K562 (cell line): Measurements from ENCODE around the gene PLA2G4F. TPM values are rescaled to one million over a fixed set of nuclear protein-coding genes. Genes with fewer than 3 reads are reported as not detected.

Experiments
- ATAC-seq: fragments of 200-7000 bp; cut with Tn5 transposase; 3 replicates; pipeline ENCODE4 v1.9.1; 2020; ENCODE audit warnings: moderate library complexity
- BruUV-seq: library from RNA; stranded (reverse); fragments of 400-500 nt; replicated peaks from 2 replicates; lab custom pipeline; 2021; lab: Mats Ljungman, UMichigan
- CTCF ChIA-PET: fragments of 300-600 bp; formaldehyde crosslinking; extraction: SDS; loops from one replicate; lab custom pipeline; 2021; ENCODE audit warnings: low intra/inter-chr PET ratio; lab: Yijun Ruan, JAX
- POLR2A ChIA-PET: fragments of 300-600, 350-650 bp; sonication (Branson Sonifier 250); formaldehyde crosslinking; extraction: SDS; loops from one replicate; lab custom pipeline; 2021; ENCODE audit warnings: antibody characterized with exemption, inconsistent platforms; lab: Yijun Ruan, JAX
- DNase-seq, 4 experiments: peaks; one replicate each; pipeline versions ENCODE4 v3.0.0 to v3.0.0-alpha.2; 2011 to 2018; ENCODE audit warnings: low spot score in 3 of 4, mixed read lengths in 3 of 4; ENCODE audit errors: extremely low read depth in 1 of 4
- FAIRE-seq: peaks from 2 replicates; lab custom pipeline; 2011; peaks lifted over from hg19 to GRCh38; lab: Jason Lieb, UNC
- H2AFZ ChIP-seq: 2 replicates; pipeline ENCODE4 v1.6.0; 2011; ENCODE audit warnings: low read depth, low read length, control low read depth, inconsistent platforms
- H3K27ac ChIP-seq: fragments of 200-600 bp; 3 replicates; pipeline ENCODE4 v1.8.0; 2011; ENCODE audit warnings: low read depth, mild to moderate bottlenecking, control low read depth, inconsistent platforms, low read length, moderate library complexity, mixed read lengths; ENCODE audit errors: extremely low read depth
- H3K27me3 ChIP-seq, 2 experiments: fragments of 300-600 bp in 1 of 2; 2 replicates in 1 of 2; 3 replicates in 1 of 2; pipeline versions ENCODE4 v1.6.0 to v1.8.0; 2011; ENCODE audit warnings: inconsistent platforms in 2 of 2, low read length in 2 of 2, mild to moderate bottlenecking in 1 of 2, mixed read lengths in 1 of 2, moderate library complexity in 1 of 2; ENCODE audit not compliant: control insufficient read depth in 2 of 2, insufficient read depth in 2 of 2
- H3K36me3 ChIP-seq: fragments of 300-600 bp; 3 replicates; pipeline ENCODE4 v1.8.0; 2011; ENCODE audit warnings: mild to moderate bottlenecking, low read length, inconsistent platforms; ENCODE audit not compliant: control insufficient read depth, insufficient read depth
- H3K4me1 ChIP-seq, 2 experiments: fragments of 200-600 bp in 1 of 2; replicated peaks in 1 of 2; 2 replicates in 1 of 2; 3 replicates in 1 of 2; pipeline versions ENCODE4 v1.5.1 to v1.8.0; 2011; ENCODE audit warnings: inconsistent platforms in 2 of 2, low read length in 2 of 2, mild to moderate bottlenecking in 1 of 2, mixed read lengths in 1 of 2, moderate library complexity in 1 of 2; ENCODE audit not compliant: control insufficient read depth in 2 of 2, insufficient read depth in 2 of 2
- H3K4me2 ChIP-seq: 2 replicates; pipeline ENCODE4 v1.6.1; 2011; ENCODE audit warnings: low read length, control low read depth, inconsistent platforms, mixed read lengths; ENCODE audit not compliant: insufficient read depth
- H3K4me3 ChIP-seq: fragments of 200-600 bp; sonication (generic), shearing (Covaris generic); 2 replicates; pipeline ENCODE4 v1.5.1; 2016; ENCODE audit warnings: control low read depth, inconsistent platforms
- H3K79me2 ChIP-seq: fragments of 200-600 bp; 3 replicates; pipeline ENCODE4 v1.8.0; 2011; ENCODE audit warnings: low read length, inconsistent platforms; ENCODE audit not compliant: control insufficient read depth, insufficient read depth
- H3K9ac ChIP-seq, 2 experiments: 2 replicates each; pipeline versions ENCODE4 v1.6.0 to v1.6.1; 2011; ENCODE audit warnings: low read depth in 2 of 2, low read length in 2 of 2, control low read depth in 1 of 2, inconsistent platforms in 1 of 2, mild to moderate bottlenecking in 1 of 2, mixed read lengths in 1 of 2; ENCODE audit not compliant: insufficient read depth in 1 of 2
- H3K9me1 ChIP-seq: one replicate; pipeline ENCODE4 v1.6.0; 2011; ENCODE audit warnings: inconsistent platforms, mild to moderate bottlenecking, low read length, moderate library complexity; ENCODE audit not compliant: control insufficient read depth, insufficient read depth
- H3K9me3 ChIP-seq: replicated peaks from 2 replicates; pipeline ENCODE4 v1.5.1; 2011; ENCODE audit warnings: low read depth, low read length, inconsistent platforms; ENCODE audit not compliant: control insufficient read depth, insufficient read depth
- H4K20me1 ChIP-seq: replicated peaks from 2 replicates; pipeline ENCODE4 v1.6.1; 2011; ENCODE audit warnings: low read length, inconsistent platforms, mixed read lengths; ENCODE audit not compliant: control insufficient read depth, insufficient read depth
- ATF2 ChIP-seq: sonication (generic); formaldehyde crosslinking; IDR thresholded peaks from 2 replicates; pipeline ENCODE4 v1.8.1; 2022; ENCODE audit warnings: missing genetic modification reagents
- BCOR ChIP-seq: fragments of 450-650 bp; IDR thresholded peaks from 2 replicates; pipeline ENCODE4 v1.6.1; 2016
- CC2D1A ChIP-seq: fragments of 450-650 bp; IDR thresholded peaks from 2 replicates; pipeline ENCODE4 v1.6.1; 2017; ENCODE audit warnings: mild to moderate bottlenecking
- EHMT2 ChIP-seq: fragments of 450-650 bp; IDR thresholded peaks from 2 replicates; pipeline ENCODE4 v1.6.1; 2018; ENCODE audit warnings: antibody characterized with exemption
- ESRRB ChIP-seq: fragments of 250-450 bp; sonication (Bioruptor Pico); IDR thresholded peaks from 2 replicates; pipeline ENCODE4 v1.5.0; 2020; ENCODE audit warnings: mild to moderate bottlenecking, moderate library complexity, borderline replicate concordance
- HES1 ChIP-seq: fragments of 450-650 bp; IDR thresholded peaks from 2 replicates; pipeline ENCODE4 v1.6.1; 2016; ENCODE audit warnings: low read depth, mild to moderate bottlenecking, moderate library complexity
- HOXB6 ChIP-seq: fragments of 250-450 bp; sonication (Bioruptor Pico); IDR thresholded peaks from 2 replicates; pipeline ENCODE4 v1.5.1; 2022; ENCODE audit warnings: mild to moderate bottlenecking, borderline replicate concordance
- ZC3H4 ChIP-seq: sonication (generic); formaldehyde crosslinking; IDR thresholded peaks from 2 replicates; pipeline ENCODE4 v1.9.0; 2021; ENCODE audit warnings: missing genetic modification reagents, borderline replicate concordance
- ZNF143 ChIP-seq: sonication (generic); formaldehyde crosslinking; IDR thresholded peaks from 2 replicates; pipeline ENCODE4 v1.9.0; 2022; ENCODE audit warnings: mild to moderate bottlenecking, missing genetic modification reagents
- ZNF224 ChIP-seq: sonication (generic); formaldehyde crosslinking; IDR thresholded peaks from 2 replicates; pipeline ENCODE4 v1.8.0; 2022; ENCODE audit warnings: mild to moderate bottlenecking, missing genetic modification reagents
- ZNF740 ChIP-seq, 3 experiments: fragments of 200-800 bp in 1 of 3; sonication (Bioruptor generic) in 1 of 3; sonication (generic) in 1 of 3; formaldehyde crosslinking in 1 of 3; IDR thresholded peaks; 2 replicates each; pipeline versions ENCODE4 v1.6.1 to v1.8.0; 2016 to 2022; ENCODE audit warnings: mild to moderate bottlenecking in 2 of 3, missing compliant biosample characterization in 2 of 3, missing genetic modification characterization in 2 of 3, missing genetic modification reagents in 1 of 3
- ZNF830 ChIP-seq: fragments of 250-450 bp; sonication (Bioruptor Pico); IDR thresholded peaks from 2 replicates; pipeline ENCODE4 v1.5.0; 2021; ENCODE audit warnings: mild to moderate bottlenecking
- WGBS: fragments of 100-300 bp; shearing (Covaris generic); methylation state at CpG from one replicate; pipeline ENCODE4 v1.1.6; 2016; ENCODE audit warnings: low coverage, mixed read lengths; ENCODE audit not compliant: insufficient coverage; ENCODE audit errors: missing lambda C conversion rate; 5-methylcytosine and 5-hydroxymethylcytosine counted together
- in situ Hi-C: fragments of 300-500 bp; cut with MboI; formaldehyde crosslinking; loops from 4 replicates; pipeline ENCODE4 v1.15.0; 2018; ENCODE audit warnings: inconsistent platforms, mixed read lengths
- intact Hi-C: fragments of 100-400 bp; cut with micrococcal nuclease; formaldehyde crosslinking; loops from 2 replicates; pipeline ENCODE4 v1.14.2; 2022
- polyA plus RNA-seq, 8 experiments: library from polyadenylated mRNA; depleted of rRNA in 4 of 8; stranded (reverse) in 5 of 8; unstranded in 3 of 8; fragments of >200 nt; fragmentation: Nextera tagmentation in 2 of 8; fragmentation: Illumina TruSeq in 1 of 8; extraction: Ambion mirVana in 2 of 8; extraction: Trizol in 1 of 8; gene quantifications; 2 replicates each; pipeline versions ENCODE4 v1.2.1 to v1.2.3, GENCODE V29; 2011 to 2014; ENCODE audit warnings: inconsistent platforms in 1 of 8, missing spikeins in 1 of 8
- total RNA-seq, 7 experiments: library from RNA; depleted of rRNA in 6 of 7; stranded (reverse); fragments of >200 nt in 6 of 7; fragmentation: Illumina TruSeq in 2 of 7; extraction: Trizol in 2 of 7; gene quantifications; 2 replicates each; pipeline versions ENCODE4 v1.2.1 to v1.2.3, GENCODE V29; 2011 to 2021; ENCODE audit warnings: low replicate concordance in 1 of 7

PLA2G4F gene
- total and polyA plus RNA-seq, 9 of the 15 experiments (the other 6 are each of a cell fraction or from before 2014, with no cell fraction given) = 0.02 TPM; not detected in 8

DNA sequence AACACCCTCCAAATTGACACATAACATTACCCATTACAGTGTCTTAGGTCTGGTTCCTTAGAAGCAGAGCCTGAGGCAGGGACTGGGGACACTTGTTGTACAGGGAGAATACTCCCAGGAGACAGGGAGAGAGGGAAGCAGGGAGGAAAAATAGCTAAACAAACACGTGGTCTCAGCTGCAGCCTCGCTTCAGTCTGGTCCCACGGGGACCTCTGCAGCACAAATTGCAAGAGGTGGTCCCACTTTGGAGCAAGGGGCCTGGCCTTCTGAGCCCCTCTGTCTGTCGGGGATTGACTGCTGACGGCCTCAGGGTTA is 37.0 kb downstream of the PLA2G4F start:
- Histone ChIP-seq H3K4me1 (no peaks in the 10 kb centered on the region), H3K27me3 (peaks cover 14 to 37% of the 10 kb centered on the region in 2 experiments; a peak in 4 of 5 replicates), H3K79me2 (no peaks in the 10 kb centered on the region), H3K9me1 (no peaks in the 10 kb centered on the region), H3K9me3 (no peaks in the 10 kb centered on the region), H2AFZ (no peak overlapping the region), H3K36me3 (no peaks in the 10 kb centered on the region), H4K20me1 (0 out of 2 replicates have a peak, but pooled peaks cover 2% of the 10 kb centered on the region), H3K27ac (no peak overlapping the region), H3K9ac (no peak overlapping the region), H3K4me3 (no peak overlapping the region), H3K4me2 (no peak overlapping the region)
- 1% methylated on average over 5 of the region's 5 CpGs for WGBS
- no peak for ATAC-seq
- TF ChIP-seq HES1 (no peak), BCOR (no peak), ZNF143 (CRISPR knock-in tag) (no peak), ZNF224 (CRISPR knock-in tag) (no peak), ESRRB (CRISPR knock-in tag) (no peak), CC2D1A (no peak), ZC3H4 (CRISPR knock-in tag) (no peak), ATF2 (no peak), HOXB6 (CRISPR knock-in tag) (no peak), EHMT2 (no peak), ZNF830 (no peak), ZNF740 (CRISPR knock-in tag; IDR thresholded peaks at IDR 0.05) (no peak), ZNF740 (tag; IDR thresholded peaks at IDR 0.05) (no peak)
- no TSS peak for BruUV-seq
- no peak for FAIRE-seq
- in situ Hi-C loops (no loop called here), intact Hi-C loops (no loop called here)
- DNase-seq = no peak
- CTCF ChIA-PET = no interaction called here
- POLR2A ChIA-PET = interaction anchor here (0.8 to 1.2 kb wide), 3 partner anchors 11 to 14 kb away, joined by 3 to 5 read pairs (median 3); no protein-coding TSS in a partner anchor
